Type B pancreatic cell (in vitro differentiated cells): ENCODE measurements around the gene TMEM212. TPM values are rescaled to one million over a fixed set of nuclear protein-coding genes. Genes with fewer than 3 reads are reported as not detected.
"Not testable (repeated sequence)": the region's sequence is repeated elsewhere in the genome, so short reads cannot be mapped to it uniquely, and the experiment has no call there.

Experiments used
- DNase-seq: peaks from one replicate; pipeline ENCODE4 v3.0.0; 2021; ENCODE audit warnings: mixed read lengths; ENCODE audit not compliant: unreplicated experiment; ENCODE audit errors: extremely low spot score
- H3K27ac Mint-ChIP-seq: 2 replicates; pipeline ENCODE4 v1.8.0; 2021; ENCODE audit warnings: mild to moderate bottlenecking, mixed read lengths
- H3K27me3 Mint-ChIP-seq: 2 replicates; pipeline ENCODE4 v1.8.0; 2021; ENCODE audit warnings: mixed read lengths
- H3K36me3 Mint-ChIP-seq: 2 replicates; pipeline ENCODE4 v1.8.0; 2021; ENCODE audit warnings: mixed read lengths
- H3K4me1 Mint-ChIP-seq: one replicate; pipeline ENCODE4 v1.8.0; 2021; ENCODE audit warnings: mixed read lengths; ENCODE audit not compliant: unreplicated experiment
- H3K4me3 Mint-ChIP-seq: 2 replicates; pipeline ENCODE4 v1.8.0; 2021; ENCODE audit warnings: mild to moderate bottlenecking, mixed read lengths
- H3K9me3 Mint-ChIP-seq: 2 replicates; pipeline ENCODE4 v1.8.0; 2021; ENCODE audit warnings: mixed read lengths
- total RNA-seq: library from RNA; stranded (reverse); gene quantifications from 2 replicates; pipeline ENCODE4 v1.2.1, GENCODE V29; 2021; ENCODE audit warnings: low replicate concordance
- TF ChIP-seq, protein P1 (sequence below): fragments of 200-600 bp; sonication (generic); conservative IDR thresholded peaks from 2 replicates; pipeline ENCODE4 v1.5.0; 2021; ENCODE audit warnings: antibody characterized with exemption, mild to moderate bottlenecking

TMEM212 gene
- total RNA-seq, 1 donor from 2014 or later = not detected

- no peak overlapping the region for H3K4me3 Mint-ChIP-seq
- H3K27ac Mint-ChIP-seq = no peak overlapping the region
- TF ChIP-seq, protein P1, sequence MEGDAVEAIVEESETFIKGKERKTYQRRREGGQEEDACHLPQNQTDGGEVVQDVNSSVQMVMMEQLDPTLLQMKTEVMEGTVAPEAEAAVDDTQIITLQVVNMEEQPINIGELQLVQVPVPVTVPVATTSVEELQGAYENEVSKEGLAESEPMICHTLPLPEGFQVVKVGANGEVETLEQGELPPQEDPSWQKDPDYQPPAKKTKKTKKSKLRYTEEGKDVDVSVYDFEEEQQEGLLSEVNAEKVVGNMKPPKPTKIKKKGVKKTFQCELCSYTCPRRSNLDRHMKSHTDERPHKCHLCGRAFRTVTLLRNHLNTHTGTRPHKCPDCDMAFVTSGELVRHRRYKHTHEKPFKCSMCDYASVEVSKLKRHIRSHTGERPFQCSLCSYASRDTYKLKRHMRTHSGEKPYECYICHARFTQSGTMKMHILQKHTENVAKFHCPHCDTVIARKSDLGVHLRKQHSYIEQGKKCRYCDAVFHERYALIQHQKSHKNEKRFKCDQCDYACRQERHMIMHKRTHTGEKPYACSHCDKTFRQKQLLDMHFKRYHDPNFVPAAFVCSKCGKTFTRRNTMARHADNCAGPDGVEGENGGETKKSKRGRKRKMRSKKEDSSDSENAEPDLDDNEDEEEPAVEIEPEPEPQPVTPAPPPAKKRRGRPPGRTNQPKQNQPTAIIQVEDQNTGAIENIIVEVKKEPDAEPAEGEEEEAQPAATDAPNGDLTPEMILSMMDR = no peak
- peaks cover 25% of the 10 kb centered on the region for H3K4me1 Mint-ChIP-seq
- no peak for DNase-seq
- H3K9me3 Mint-ChIP-seq = peaks cover 7% of the 10 kb centered on the region
- no peaks in the 10 kb centered on the region for H3K36me3 Mint-ChIP-seq
- H3K27me3 Mint-ChIP-seq = peaks cover 5% of the 10 kb centered on the region
These were observed 55.0 kb downstream of the TMEM212 start for GRCh38 chr3:171898192-171898591.

DNA sequence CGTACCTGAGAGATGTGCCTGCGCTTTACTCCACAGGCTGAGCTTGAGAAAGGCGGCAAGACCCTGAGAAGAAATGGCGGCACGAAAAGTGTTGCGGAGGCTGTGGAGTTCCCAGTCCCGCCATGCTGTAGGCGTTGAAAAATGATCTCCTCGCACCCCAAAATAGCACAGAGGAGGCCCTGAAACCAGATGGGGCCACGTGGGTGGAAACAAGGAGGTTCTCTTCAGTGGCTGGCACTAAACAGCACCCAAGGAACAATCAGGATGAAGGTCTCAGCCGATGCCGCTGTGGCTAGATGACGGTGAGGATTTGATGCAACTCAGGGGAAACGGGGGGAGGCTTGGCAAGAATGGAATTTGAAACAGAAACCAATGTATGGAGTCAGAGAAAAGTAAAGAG is 57.3 kb downstream of the TMEM212 start:
- DNase-seq = no peak
- Mint-ChIP-seq H3K36me3 (no peaks in the 10 kb centered on the region), H3K9me3 (peaks cover 11% of the 10 kb centered on the region), H3K27me3 (no peaks in the 10 kb centered on the region), H3K4me1 (peaks cover 26% of the 10 kb centered on the region), H3K4me3 (no peak overlapping the region), H3K27ac (no peak overlapping the region)
- TF ChIP-seq, protein P1 = no peak

GRCh38 chr3:171901615-171902312 is 58.6 kb downstream of the TMEM212 start:
- no peaks in the 10 kb centered on the region for H3K27me3 Mint-ChIP-seq

GRCh38 chr3:171904829-171905228 is 61.7 kb downstream of the TMEM212 start:
- Mint-ChIP-seq H3K36me3 (peaks cover 4% of the 10 kb centered on the region), H3K4me1 (peaks cover 11% of the 10 kb centered on the region), H3K4me3 (no peak overlapping the region), H3K9me3 (peaks cover 19% of the 10 kb centered on the region), H3K27me3 (no peaks in the 10 kb centered on the region), H3K27ac (no peak overlapping the region)
- TF ChIP-seq, protein P1 = no peak
- no peak for DNase-seq

More at GRCh38 chr3:171901615-171902312, 58.6 kb downstream of the TMEM212 start:
- H3K4me1 Mint-ChIP-seq = peaks cover 25% of the 10 kb centered on the region
- TF ChIP-seq, protein P1 = no peak
- H3K36me3 Mint-ChIP-seq = no peaks in the 10 kb centered on the region
- H3K27ac Mint-ChIP-seq = no peak overlapping the region
- peaks cover 13% of the 10 kb centered on the region for H3K9me3 Mint-ChIP-seq
- H3K4me3 Mint-ChIP-seq = no peak overlapping the region
- DNase-seq = no peak

DNA sequence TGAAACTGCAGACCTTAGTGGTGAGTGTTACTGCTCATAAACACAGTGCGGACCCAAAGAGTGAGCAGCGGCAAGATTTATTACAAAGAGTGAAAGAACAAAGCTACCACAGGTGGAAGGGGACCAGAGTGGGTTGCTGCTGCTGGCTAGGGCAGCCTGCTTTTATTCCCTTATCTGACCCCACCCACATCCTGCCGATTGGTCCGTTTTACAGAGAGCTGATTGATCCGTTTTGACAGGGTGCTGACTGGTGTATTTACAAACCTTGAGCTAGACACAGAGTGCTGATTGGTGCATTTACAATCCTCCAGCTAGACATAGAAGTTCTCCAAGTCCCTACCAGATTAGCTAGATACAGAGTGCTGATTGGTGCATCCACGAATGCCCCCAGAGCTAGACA is 63.4 kb downstream of the TMEM212 start:
- H3K27me3 Mint-ChIP-seq, H3K4me3 Mint-ChIP-seq, H3K36me3 Mint-ChIP-seq, H3K27ac Mint-ChIP-seq, DNase-seq: not testable (repeated sequence)
- H3K4me1 Mint-ChIP-seq = peaks cover 11% of the 10 kb centered on the region
- peaks cover 18% of the 10 kb centered on the region for H3K9me3 Mint-ChIP-seq

GRCh38 chr3:171906951-171907676 is 64.0 kb downstream of the TMEM212 start:
- DNase-seq = no peak
- TF ChIP-seq, protein P1 = no peak
- H3K27me3 Mint-ChIP-seq = no peaks in the 10 kb centered on the region
- peaks cover 4% of the 10 kb centered on the region for H3K36me3 Mint-ChIP-seq
- peaks cover 20% of the 10 kb centered on the region for H3K9me3 Mint-ChIP-seq
- no peak overlapping the region for H3K27ac Mint-ChIP-seq
- no peak overlapping the region for H3K4me3 Mint-ChIP-seq
- peaks cover 11% of the 10 kb centered on the region for H3K4me1 Mint-ChIP-seq
